Raji (cell line): ENCODE data around the gene TIGD3.

Source experiments
- POLR2A ChIP-seq: IDR thresholded peaks from 2 replicates; pipeline ENCODE4 v1.6.1; 2011; ENCODE audit warnings: low read depth, low read length, control low read depth; ENCODE audit not compliant: insufficient read depth

TIGD3 gene

GRCh38 chr11:65389294-65389980 lies 34.9 kb downstream of the TIGD3 start:
- no peak for TF ChIP-seq POLR2A

- TF ChIP-seq POLR2A = no peak
These were observed 35.8 kb downstream of the TIGD3 start for GRCh38 chr11:65390099-65390941.

GRCh38 chr11:65390996-65391395 lies 36.4 kb downstream of the TIGD3 start:
- TF ChIP-seq POLR2A = no peak

GRCh38 chr11:65392186-65392829 lies 37.8 kb downstream of the TIGD3 start:
- TF ChIP-seq POLR2A = no peak

GRCh38 chr11:65392899-65393298 lies 38.3 kb downstream of the TIGD3 start:
- no peak for TF ChIP-seq POLR2A

GRCh38 chr11:65393513-65394079 lies 39.0 kb downstream of the TIGD3 start:
- TF ChIP-seq POLR2A = no peak

GRCh38 chr11:65394125-65394536 lies 39.6 kb downstream of the TIGD3 start:
- TF ChIP-seq POLR2A = no peak

GRCh38 chr11:65395961-65396530 lies 41.5 kb downstream of the TIGD3 start:
- no peak for TF ChIP-seq POLR2A

- no peak for TF ChIP-seq POLR2A
These were observed 42.5 kb downstream of the TIGD3 start for GRCh38 chr11:65396769-65397745.

GRCh38 chr11:65398362-65398910 lies 43.9 kb downstream of the TIGD3 start:
- TF ChIP-seq POLR2A = no peak

GRCh38 chr11:65399249-65399648 lies 44.7 kb downstream of the TIGD3 start:
- TF ChIP-seq POLR2A = no peak

GRCh38 chr11:65399845-65400244 lies 45.3 kb downstream of the TIGD3 start:
- no peak for TF ChIP-seq POLR2A

GRCh38 chr11:65400307-65401072 lies 45.9 kb downstream of the TIGD3 start:
- TF ChIP-seq POLR2A = no peak

- no peak for TF ChIP-seq POLR2A
These were observed 46.7 kb downstream of the TIGD3 start for GRCh38 chr11:65401073-65401802.
